ENCODE results near the gene UGT1A7. TPM values are rescaled to one million over a fixed set of nuclear protein-coding genes. Genes with fewer than 3 reads are reported as not detected.

Gene UGT1A7
- polyA plus RNA-seq, 3 donors: not detected

DNA sequence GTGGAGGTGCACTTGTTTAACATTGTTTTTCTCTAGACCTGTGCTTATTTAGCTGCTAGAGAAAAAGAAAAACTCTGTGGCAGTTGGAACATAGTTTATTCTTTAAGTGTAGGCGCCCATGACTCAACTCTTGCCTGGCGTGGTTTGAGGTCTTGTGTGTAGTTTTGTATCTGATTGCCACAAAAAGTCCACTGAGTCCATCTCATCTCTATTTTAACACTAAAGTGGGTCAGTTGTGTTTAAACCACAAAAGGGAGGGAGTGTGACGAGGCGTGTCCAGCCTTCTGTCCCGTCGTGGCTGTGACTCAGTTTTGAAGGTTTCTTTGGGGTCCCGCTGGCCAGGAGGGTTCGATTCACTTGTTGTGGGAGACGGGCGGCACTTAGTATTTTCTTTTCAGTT lies 25.3 kb upstream of the UGT1A7 start:
- peaks cover 0 to 3% (median 0%) of the 10 kb centered on the region in 7 donors for H3K9me3 Mint-ChIP-seq
- intact Hi-C loops (cut with micrococcal nuclease): no loop called here
- H3K4me1 Mint-ChIP-seq: no peaks in the 10 kb centered on the region
- H2AFZ ChIP-seq (ENCODE audit: insufficient read depth, low read depth, low read length, poor library complexity, severe bottlenecking): no peak overlapping the region
- no peaks in the 10 kb centered on the region for H3K4me1 ChIP-seq (ENCODE audit: control insufficient read depth in 1 of 2, insufficient read depth in 2 of 2, low read length in 2 of 2)
- H3K27me3 ChIP-seq (ENCODE audit: control insufficient read depth in 2 of 2, insufficient read depth in 2 of 2, low read length in 2 of 2): no peaks in the 10 kb centered on the region
- H3K9me3 ChIP-seq (replicated peaks in 1 of 2; ENCODE audit: control insufficient read depth in 1 of 2, insufficient read depth in 1 of 2, low read length in 2 of 2): no peaks in the 10 kb centered on the region
- 94% methylated on average over 8 of the region's 10 CpGs for WGBS (ENCODE audit: insufficient coverage)
- TF ChIP-seq, protein P1, sequence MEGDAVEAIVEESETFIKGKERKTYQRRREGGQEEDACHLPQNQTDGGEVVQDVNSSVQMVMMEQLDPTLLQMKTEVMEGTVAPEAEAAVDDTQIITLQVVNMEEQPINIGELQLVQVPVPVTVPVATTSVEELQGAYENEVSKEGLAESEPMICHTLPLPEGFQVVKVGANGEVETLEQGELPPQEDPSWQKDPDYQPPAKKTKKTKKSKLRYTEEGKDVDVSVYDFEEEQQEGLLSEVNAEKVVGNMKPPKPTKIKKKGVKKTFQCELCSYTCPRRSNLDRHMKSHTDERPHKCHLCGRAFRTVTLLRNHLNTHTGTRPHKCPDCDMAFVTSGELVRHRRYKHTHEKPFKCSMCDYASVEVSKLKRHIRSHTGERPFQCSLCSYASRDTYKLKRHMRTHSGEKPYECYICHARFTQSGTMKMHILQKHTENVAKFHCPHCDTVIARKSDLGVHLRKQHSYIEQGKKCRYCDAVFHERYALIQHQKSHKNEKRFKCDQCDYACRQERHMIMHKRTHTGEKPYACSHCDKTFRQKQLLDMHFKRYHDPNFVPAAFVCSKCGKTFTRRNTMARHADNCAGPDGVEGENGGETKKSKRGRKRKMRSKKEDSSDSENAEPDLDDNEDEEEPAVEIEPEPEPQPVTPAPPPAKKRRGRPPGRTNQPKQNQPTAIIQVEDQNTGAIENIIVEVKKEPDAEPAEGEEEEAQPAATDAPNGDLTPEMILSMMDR (IDR thresholded peaks at IDR 0.05): no peak
- H3K36me3 Mint-ChIP-seq: no peaks in the 10 kb centered on the region
- H3K4me3 ChIP-seq (replicated peaks in 1 of 3; ENCODE audit: low read depth in 2 of 3, low read length in 3 of 3): no peak overlapping the region
- no peak overlapping the region for H3K4me3 Mint-ChIP-seq
- H3K4me2 ChIP-seq (replicated peaks; ENCODE audit: extremely low read depth, low read length, poor library complexity, severe bottlenecking): no peak overlapping the region
- peaks cover 0 to 9% (median 4%) of the 10 kb centered on the region in 3 donors for H3K27me3 Mint-ChIP-seq (ENCODE audit: low read depth in 3 of 3)
- H3K27ac Mint-ChIP-seq: no peak overlapping the region
- no peak overlapping the region for H3K27ac ChIP-seq (ENCODE audit: low read depth in 1 of 2, low read length in 2 of 2)
- no peak for DNase-seq
- no peaks in the 10 kb centered on the region for H4K20me1 ChIP-seq (ENCODE audit: insufficient read depth, low read length)
- H3K79me2 ChIP-seq (ENCODE audit: insufficient read depth, low read length): no peaks in the 10 kb centered on the region
- no peaks in the 10 kb centered on the region for H3K36me3 ChIP-seq (replicated peaks in 1 of 2; ENCODE audit: control insufficient read depth in 1 of 2, insufficient read depth in 2 of 2, low read length in 2 of 2)
- H3K9ac ChIP-seq (ENCODE audit: insufficient read depth, low read length, poor library complexity, severe bottlenecking): no peak overlapping the region

DNA sequence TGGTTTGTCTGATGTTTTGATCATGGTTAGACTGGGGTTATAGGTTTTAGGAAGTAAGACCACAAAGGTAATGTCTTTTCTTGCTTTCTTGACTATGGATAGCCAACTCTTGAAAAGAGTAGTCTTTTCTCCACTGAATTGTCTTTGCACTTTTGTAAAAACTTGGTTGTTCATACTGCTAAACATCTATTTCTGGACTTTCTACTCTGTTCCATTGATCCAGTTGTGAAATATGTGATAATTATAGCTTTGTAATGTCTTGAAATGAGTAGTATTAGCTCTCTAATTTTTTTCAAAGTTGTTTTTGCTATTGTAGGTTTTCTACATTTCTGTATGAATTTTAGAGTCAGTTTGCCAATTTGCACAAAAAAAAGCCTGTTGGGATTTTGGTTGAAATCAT lies 23.1 kb upstream of the UGT1A7 start:
- no peaks in the 10 kb centered on the region for H3K9me3 ChIP-seq (replicated peaks in 1 of 2; ENCODE audit: control insufficient read depth in 1 of 2, insufficient read depth in 1 of 2, low read length in 2 of 2)
- Mint-ChIP-seq H3K36me3 (no peaks in the 10 kb centered on the region), H3K4me3 (no peak overlapping the region), H3K9me3 (peaks cover 3 to 13% (median 4%) of the 10 kb centered on the region in 7 donors), H3K4me1 (no peaks in the 10 kb centered on the region), H3K27me3 (ENCODE audit: low read depth in 3 of 3) (peaks cover 1 to 8% (median 6%) of the 10 kb centered on the region in 3 donors), H3K27ac (no peak overlapping the region)
- no peaks in the 10 kb centered on the region for H3K79me2 ChIP-seq (ENCODE audit: insufficient read depth, low read length)
- no peak for DNase-seq
- no peak overlapping the region for H3K9ac ChIP-seq (ENCODE audit: insufficient read depth, low read length, poor library complexity, severe bottlenecking)
- intact Hi-C loops (cut with micrococcal nuclease): no loop called here
- no peaks in the 10 kb centered on the region for H4K20me1 ChIP-seq (ENCODE audit: insufficient read depth, low read length)
- H3K27me3 ChIP-seq (ENCODE audit: control insufficient read depth in 2 of 2, insufficient read depth in 2 of 2, low read length in 2 of 2): no peaks in the 10 kb centered on the region
- no peak overlapping the region for H2AFZ ChIP-seq (ENCODE audit: insufficient read depth, low read depth, low read length, poor library complexity, severe bottlenecking)
- no peak overlapping the region for H3K4me3 ChIP-seq (replicated peaks in 1 of 3; ENCODE audit: low read depth in 2 of 3, low read length in 3 of 3)
- H3K27ac ChIP-seq (ENCODE audit: low read depth in 1 of 2, low read length in 2 of 2): no peak overlapping the region
- no peak overlapping the region for H3K4me2 ChIP-seq (replicated peaks; ENCODE audit: extremely low read depth, low read length, poor library complexity, severe bottlenecking)
- no peaks in the 10 kb centered on the region for H3K4me1 ChIP-seq (ENCODE audit: control insufficient read depth in 1 of 2, insufficient read depth in 2 of 2, low read length in 2 of 2)
- no peaks in the 10 kb centered on the region for H3K36me3 ChIP-seq (replicated peaks in 1 of 2; ENCODE audit: control insufficient read depth in 1 of 2, insufficient read depth in 2 of 2, low read length in 2 of 2)
- TF ChIP-seq, protein P1 (IDR thresholded peaks at IDR 0.05): no peak

All from CD14-positive monocyte (primary cell).